Ovary (tissue), 3 donors: ENCODE data around the gene MYH9.

Source experiments
- EP300 ChIP-seq: sonication (generic); formaldehyde crosslinking; IDR thresholded peaks from one replicate; pipeline ENCODE4 v1.6.1; 2017; ENCODE audit warnings: antibody characterized with exemption
- POLR2A ChIP-seq: fragments of 450-650 bp; IDR thresholded peaks from one replicate; pipeline ENCODE4 v1.6.1; 2017; ENCODE audit warnings: antibody characterized with exemption, mild to moderate bottlenecking, moderate library complexity
- TF ChIP-seq, protein P1 (sequence below), 3 donors: fragments of 450-650 bp in 2 of 3; fragments of 200-600 bp in 1 of 3; IDR thresholded peaks; one replicate each; pipeline versions ENCODE4 v1.5.1 to v1.8.0; 2016 to 2022; ENCODE audit warnings: antibody characterized with exemption in 3 of 3, mild to moderate bottlenecking in 1 of 3
- donor health status: DM: no; HTN: no; CAD: no.

DNA sequence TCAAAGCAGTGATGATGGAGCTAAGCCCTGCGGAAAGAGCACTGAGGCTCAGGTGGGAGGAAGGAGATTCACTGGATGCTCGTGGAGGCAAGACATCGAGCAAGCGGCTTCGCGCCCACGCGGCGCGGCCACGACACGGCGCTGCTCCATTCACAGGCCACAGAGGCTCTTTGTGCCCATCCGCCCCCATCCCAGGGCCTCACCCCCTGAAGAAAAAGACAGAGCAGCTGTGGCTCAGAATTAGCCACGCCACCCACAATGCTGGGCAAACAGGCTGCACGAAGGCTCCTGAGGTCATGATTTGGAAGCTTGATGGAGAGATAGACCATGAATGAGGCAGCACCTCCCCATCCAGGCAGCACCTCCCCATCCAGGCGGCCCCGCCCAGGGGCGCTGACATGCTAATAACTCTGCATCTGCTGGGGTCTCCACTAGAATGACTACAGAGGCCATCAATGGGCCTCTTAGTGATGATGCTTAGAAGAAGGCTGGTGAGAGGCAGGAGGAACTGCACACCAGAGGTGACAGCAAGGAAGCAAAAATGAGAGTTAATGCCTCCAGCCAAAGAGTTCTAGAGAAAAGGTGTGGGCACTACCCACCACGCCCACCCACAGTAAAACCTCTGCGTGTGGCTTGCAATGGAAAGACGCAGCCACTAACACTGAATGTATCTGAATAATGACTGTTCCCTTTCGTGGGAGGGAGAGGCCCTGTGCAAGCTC is 43.5 kb downstream of the MYH9 start:
- TF ChIP-seq, protein P1, sequence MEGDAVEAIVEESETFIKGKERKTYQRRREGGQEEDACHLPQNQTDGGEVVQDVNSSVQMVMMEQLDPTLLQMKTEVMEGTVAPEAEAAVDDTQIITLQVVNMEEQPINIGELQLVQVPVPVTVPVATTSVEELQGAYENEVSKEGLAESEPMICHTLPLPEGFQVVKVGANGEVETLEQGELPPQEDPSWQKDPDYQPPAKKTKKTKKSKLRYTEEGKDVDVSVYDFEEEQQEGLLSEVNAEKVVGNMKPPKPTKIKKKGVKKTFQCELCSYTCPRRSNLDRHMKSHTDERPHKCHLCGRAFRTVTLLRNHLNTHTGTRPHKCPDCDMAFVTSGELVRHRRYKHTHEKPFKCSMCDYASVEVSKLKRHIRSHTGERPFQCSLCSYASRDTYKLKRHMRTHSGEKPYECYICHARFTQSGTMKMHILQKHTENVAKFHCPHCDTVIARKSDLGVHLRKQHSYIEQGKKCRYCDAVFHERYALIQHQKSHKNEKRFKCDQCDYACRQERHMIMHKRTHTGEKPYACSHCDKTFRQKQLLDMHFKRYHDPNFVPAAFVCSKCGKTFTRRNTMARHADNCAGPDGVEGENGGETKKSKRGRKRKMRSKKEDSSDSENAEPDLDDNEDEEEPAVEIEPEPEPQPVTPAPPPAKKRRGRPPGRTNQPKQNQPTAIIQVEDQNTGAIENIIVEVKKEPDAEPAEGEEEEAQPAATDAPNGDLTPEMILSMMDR (IDR thresholded peaks at IDR 0.05) = no peak
- no peak for TF ChIP-seq POLR2A
- no peak for TF ChIP-seq EP300
